Right hindlimb (tissue), 1 donor: ENCODE data around the gene PACC1.
"Not testable (repeated sequence)": the region's sequence is repeated elsewhere in the genome, so short reads cannot be mapped to it uniquely, and the experiment has no call there.

ENCODE experiments used
- DNase-seq: peaks from one replicate; pipeline ENCODE4 v3.0.0-alpha.2; 2018

The PACC1 gene

GRCh38 chr1:212326541-212326940 lies 88.1 kb downstream of the PACC1 start:
- no peak for DNase-seq

- DNase-seq, result no peak
Measured at GRCh38 chr1:212323066-212323465, 91.6 kb downstream of the PACC1 start.

GRCh38 chr1:212321031-212321430 lies 93.7 kb downstream of the PACC1 start:
- DNase-seq, result not testable (repeated sequence)

GRCh38 chr1:212317916-212318315 lies 96.8 kb downstream of the PACC1 start:
- DNase-seq, result no peak

GRCh38 chr1:212315907-212316306 lies 98.8 kb downstream of the PACC1 start:
- DNase-seq, result no peak

GRCh38 chr1:212315184-212315583 lies 99.5 kb downstream of the PACC1 start:
- DNase-seq, result no peak
